HG03097 (cell line): ENCODE measurements around the gene GPHA2.
A peak's percentile ranks its signal among the peaks of the same experiment; 100 is the strongest.

Source experiments
- ATAC-seq: cut with Tn5 transposase; IDR thresholded peaks from one replicate; pipeline ENCODE4 v1.9.1; 2021; ENCODE audit not compliant: unreplicated experiment, low FRiP score

Gene GPHA2

GRCh38 chr11:64931290-64931689 is 4.4 kb downstream of the GPHA2 start:
- no peak for ATAC-seq

- no peak for ATAC-seq
Measured at GRCh38 chr11:64930340-64930739, 5.4 kb downstream of the GPHA2 start.

- ATAC-seq, result no peak
Measured at GRCh38 chr11:64929625-64930024, 6.1 kb downstream of the GPHA2 start.

GRCh38 chr11:64928957-64929356 is 6.7 kb downstream of the GPHA2 start:
- ATAC-seq, result no peak

- ATAC-seq, result no peak
Measured at GRCh38 chr11:64926689-64927088, 9.0 kb downstream of the GPHA2 start.

GRCh38 chr11:64925536-64926436 is 9.9 kb downstream of the GPHA2 start:
- no peak for ATAC-seq

- no peak for ATAC-seq
Measured at GRCh38 chr11:64924910-64925284, 10.8 kb downstream of the GPHA2 start.

- peak; percentile 66 for ATAC-seq
Measured at GRCh38 chr11:64923944-64924909, 11.5 kb downstream of the GPHA2 start, which contains the start of gene PPP2R5B. PPP2R5B (plus strand) TSS chr11:64924689; CDS start chr11:64925735, 1,046 bp downstream.

GRCh38 chr11:64923151-64923661 is 12.5 kb downstream of the GPHA2 start:
- ATAC-seq, result no peak

- no peak for ATAC-seq
Measured at GRCh38 chr11:64921384-64921783, 14.3 kb downstream of the GPHA2 start.

- no peak for ATAC-seq
Measured at GRCh38 chr11:64920124-64920523, 15.6 kb downstream of the GPHA2 start.

GRCh38 chr11:64919627-64920026 is 16.1 kb downstream of the GPHA2 start:
- ATAC-seq, result no peak

GRCh38 chr11:64918017-64918416 is 17.7 kb downstream of the GPHA2 start:
- ATAC-seq, result no peak

- no peak for ATAC-seq
Measured at GRCh38 chr11:64917663-64917995, 18.1 kb downstream of the GPHA2 start.

- peak; percentile 84 for ATAC-seq
Measured at GRCh38 chr11:64916775-64917662, 18.7 kb downstream of the GPHA2 start, which contains the start of gene ATG2A. ATG2A (minus strand) TSS chr11:64917209; CDS start chr11:64917135, 74 bp downstream.

GRCh38 chr11:64916040-64916774 is 19.5 kb downstream of the GPHA2 start:
- peak; percentile 24 for ATAC-seq

- no peak for ATAC-seq
Measured at GRCh38 chr11:64915376-64915887, 20.3 kb downstream of the GPHA2 start.

GRCh38 chr11:64914123-64914522 is 21.6 kb downstream of the GPHA2 start:
- no peak for ATAC-seq

- no peak for ATAC-seq
Measured at GRCh38 chr11:64913171-64913727, 22.4 kb downstream of the GPHA2 start.
